ENCODE measurements around the gene MCAT.

Gene MCAT, protein sequence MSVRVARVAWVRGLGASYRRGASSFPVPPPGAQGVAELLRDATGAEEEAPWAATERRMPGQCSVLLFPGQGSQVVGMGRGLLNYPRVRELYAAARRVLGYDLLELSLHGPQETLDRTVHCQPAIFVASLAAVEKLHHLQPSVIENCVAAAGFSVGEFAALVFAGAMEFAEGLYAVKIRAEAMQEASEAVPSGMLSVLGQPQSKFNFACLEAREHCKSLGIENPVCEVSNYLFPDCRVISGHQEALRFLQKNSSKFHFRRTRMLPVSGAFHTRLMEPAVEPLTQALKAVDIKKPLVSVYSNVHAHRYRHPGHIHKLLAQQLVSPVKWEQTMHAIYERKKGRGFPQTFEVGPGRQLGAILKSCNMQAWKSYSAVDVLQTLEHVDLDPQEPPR

DNA sequence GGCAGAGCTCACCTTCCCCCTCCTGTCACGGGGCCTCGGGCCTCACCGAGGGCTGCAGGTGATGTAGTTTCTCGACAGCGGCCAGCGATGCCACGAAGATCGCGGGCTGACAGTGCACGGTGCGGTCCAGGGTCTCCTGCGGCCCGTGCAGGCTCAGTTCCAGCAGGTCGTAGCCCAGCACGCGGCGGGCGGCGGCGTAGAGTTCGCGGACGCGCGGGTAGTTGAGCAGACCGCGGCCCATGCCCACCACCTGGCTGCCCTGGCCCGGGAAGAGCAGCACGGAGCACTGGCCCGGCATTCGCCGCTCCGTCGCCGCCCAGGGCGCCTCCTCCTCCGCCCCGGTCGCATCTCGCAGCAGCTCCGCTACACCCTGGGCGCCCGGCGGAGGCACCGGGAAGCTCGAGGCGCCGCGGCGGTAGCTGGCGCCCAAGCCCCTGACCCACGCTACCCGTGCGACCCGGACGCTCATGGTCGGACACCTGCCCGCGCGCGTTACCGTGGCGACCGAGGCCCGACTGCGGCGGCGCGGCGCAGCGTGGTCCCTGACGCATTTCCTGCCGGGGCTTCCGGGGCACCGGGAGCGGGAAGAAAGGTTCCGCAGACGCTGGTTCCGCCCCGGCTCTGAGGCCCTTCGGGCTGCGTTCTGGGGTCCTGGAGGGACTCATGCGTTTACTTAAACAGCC, at the start of gene MCAT:
MCAT (minus strand) TSS at position 519 of the 683 bp plus-strand sequence; CDS start at position 469, 50 bp downstream.
- H3K36me3 ChIP-seq (ENCODE audit: control insufficient read depth in 2 of 2, insufficient read depth in 2 of 2, low read length in 2 of 2), result peaks cover 17 to 21% of the 10 kb centered on the region in 2 donors
- no peaks in the 10 kb centered on the region for H3K9me3 ChIP-seq (ENCODE audit: control insufficient read depth in 2 of 2, low read length in 2 of 2)
- H3K9ac ChIP-seq (ENCODE audit: low read length in 2 of 2), result peak within 1 kb of the TSS; percentile 75 to 78
- peaks cover 20% of the 10 kb centered on the region for H3K4me1 ChIP-seq (ENCODE audit: control insufficient read depth, insufficient read depth, low read length)
- peak within 1 kb of the TSS; percentile 90 to 95 for H3K4me3 ChIP-seq (ENCODE audit: low read length in 2 of 2)
- H3K27me3 ChIP-seq (ENCODE audit: control insufficient read depth in 1 of 2, insufficient read depth in 2 of 2, low read length in 2 of 2), result no peaks in the 10 kb centered on the region
- H3K27ac ChIP-seq (ENCODE audit: low read length), result peak within 1 kb of the TSS; percentile 49

DNA sequence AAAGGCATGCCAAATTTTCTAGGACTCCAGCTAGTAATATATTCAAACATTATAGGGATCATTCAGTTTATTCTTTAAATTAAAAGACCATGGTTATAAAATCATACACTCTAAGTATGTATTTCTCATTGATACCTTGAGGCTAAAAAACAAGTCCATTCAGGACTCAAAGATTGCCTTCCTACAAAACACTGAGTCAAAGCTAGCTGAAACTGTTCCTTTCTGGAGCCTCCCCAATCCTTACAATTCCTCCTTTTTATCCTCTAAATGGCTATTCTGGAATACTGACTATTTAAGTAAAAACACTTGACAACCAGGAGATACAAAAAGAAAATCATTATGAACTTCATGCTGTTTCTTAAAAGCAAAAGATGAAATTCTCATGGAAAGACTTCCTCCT, 48.6 kb upstream of the MCAT start:
- H3K27ac ChIP-seq (ENCODE audit: low read length), result no peak overlapping the region
- no peaks in the 10 kb centered on the region for H3K36me3 ChIP-seq (ENCODE audit: control insufficient read depth in 2 of 2, insufficient read depth in 2 of 2, low read length in 2 of 2)
- no peaks in the 10 kb centered on the region for H3K4me1 ChIP-seq (ENCODE audit: control insufficient read depth, insufficient read depth, low read length)
- no peak overlapping the region for H3K9ac ChIP-seq (ENCODE audit: low read length in 2 of 2)
- no peaks in the 10 kb centered on the region for H3K9me3 ChIP-seq (ENCODE audit: control insufficient read depth in 2 of 2, low read length in 2 of 2)
- H3K27me3 ChIP-seq (ENCODE audit: control insufficient read depth in 1 of 2, insufficient read depth in 2 of 2, low read length in 2 of 2), result peaks cover 0 to 2% of the 10 kb centered on the region in 2 donors
- H3K4me3 ChIP-seq (ENCODE audit: low read length in 2 of 2), result no peak overlapping the region

- Histone ChIP-seq H3K9ac (ENCODE audit: low read length in 2 of 2) (no peak overlapping the region), H3K27me3 (ENCODE audit: control insufficient read depth in 1 of 2, insufficient read depth in 2 of 2, low read length in 2 of 2) (peaks cover 0 to 2% of the 10 kb centered on the region in 2 donors), H3K4me3 (ENCODE audit: low read length in 2 of 2) (no peak overlapping the region), H3K9me3 (ENCODE audit: control insufficient read depth in 2 of 2, low read length in 2 of 2) (no peaks in the 10 kb centered on the region), H3K4me1 (ENCODE audit: control insufficient read depth, insufficient read depth, low read length) (peaks cover 12% of the 10 kb centered on the region), H3K36me3 (ENCODE audit: control insufficient read depth in 2 of 2, insufficient read depth in 2 of 2, low read length in 2 of 2) (no peaks in the 10 kb centered on the region), H3K27ac (ENCODE audit: low read length) (no peak overlapping the region)
Measured at GRCh38 chr22:43188829-43189545, 45.8 kb upstream of the MCAT start.

DNA sequence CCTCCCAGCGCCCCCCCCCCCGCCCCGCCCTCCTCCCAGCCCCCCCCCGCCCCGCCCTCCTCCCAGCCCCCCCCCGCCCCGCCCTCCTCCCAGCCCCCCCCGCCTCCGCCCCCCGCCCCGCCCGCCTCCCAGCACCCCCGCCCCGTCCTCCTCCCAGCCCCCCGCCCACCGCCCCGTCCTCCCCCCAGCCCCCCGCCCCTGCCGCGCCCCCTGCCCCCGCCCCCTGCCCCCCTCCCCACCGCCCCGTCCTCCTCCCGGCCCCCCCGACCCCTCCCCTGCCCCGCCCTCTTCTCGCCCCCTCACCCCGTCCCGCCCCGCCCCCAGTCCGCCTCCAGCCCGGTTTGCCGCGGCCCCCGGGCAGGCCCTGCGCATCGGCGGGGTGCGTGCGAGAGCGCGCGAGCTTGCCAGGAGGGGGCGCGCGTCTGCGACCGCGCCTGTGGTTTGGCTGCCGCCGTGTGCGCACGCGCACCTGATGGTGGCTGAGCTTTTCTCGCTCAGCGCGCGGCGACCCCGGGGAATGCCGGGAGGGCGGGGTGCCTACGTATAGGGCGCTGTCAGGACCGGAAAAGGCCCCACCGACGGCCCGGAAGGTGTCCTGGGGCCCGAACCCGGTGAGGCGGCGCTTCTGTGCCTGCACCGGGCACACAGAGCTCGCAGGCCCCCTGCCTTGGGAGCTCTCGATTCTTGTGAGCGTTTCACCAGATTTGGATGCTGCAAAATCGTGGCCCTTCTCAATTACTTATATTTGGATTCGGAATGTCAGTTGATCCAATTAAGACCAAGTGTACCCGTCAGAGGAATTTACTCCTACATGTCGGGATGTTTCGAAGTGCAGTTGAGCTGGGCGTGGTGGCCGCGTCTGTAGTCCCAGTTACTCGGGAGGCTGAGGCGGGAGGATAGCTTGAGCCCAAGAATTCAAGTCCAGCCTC, 44.2 kb upstream of the MCAT start:
- peak overlapping the region; percentile 65 to 76 for H3K4me3 ChIP-seq (ENCODE audit: low read length in 2 of 2)
- no peaks in the 10 kb centered on the region for H3K36me3 ChIP-seq (ENCODE audit: control insufficient read depth in 2 of 2, insufficient read depth in 2 of 2, low read length in 2 of 2)
- H3K9ac ChIP-seq (ENCODE audit: low read length in 2 of 2), result peak overlapping the region; percentile 50 to 73
- H3K27ac ChIP-seq (ENCODE audit: low read length), result peak overlapping the region; percentile 86
- H3K4me1 ChIP-seq (ENCODE audit: control insufficient read depth, insufficient read depth, low read length), result peaks cover 12% of the 10 kb centered on the region
- H3K9me3 ChIP-seq (ENCODE audit: control insufficient read depth in 2 of 2, low read length in 2 of 2), result no peaks in the 10 kb centered on the region
- H3K27me3 ChIP-seq (ENCODE audit: control insufficient read depth in 1 of 2, insufficient read depth in 2 of 2, low read length in 2 of 2), result peaks cover 0 to 2% of the 10 kb centered on the region in 2 donors

DNA sequence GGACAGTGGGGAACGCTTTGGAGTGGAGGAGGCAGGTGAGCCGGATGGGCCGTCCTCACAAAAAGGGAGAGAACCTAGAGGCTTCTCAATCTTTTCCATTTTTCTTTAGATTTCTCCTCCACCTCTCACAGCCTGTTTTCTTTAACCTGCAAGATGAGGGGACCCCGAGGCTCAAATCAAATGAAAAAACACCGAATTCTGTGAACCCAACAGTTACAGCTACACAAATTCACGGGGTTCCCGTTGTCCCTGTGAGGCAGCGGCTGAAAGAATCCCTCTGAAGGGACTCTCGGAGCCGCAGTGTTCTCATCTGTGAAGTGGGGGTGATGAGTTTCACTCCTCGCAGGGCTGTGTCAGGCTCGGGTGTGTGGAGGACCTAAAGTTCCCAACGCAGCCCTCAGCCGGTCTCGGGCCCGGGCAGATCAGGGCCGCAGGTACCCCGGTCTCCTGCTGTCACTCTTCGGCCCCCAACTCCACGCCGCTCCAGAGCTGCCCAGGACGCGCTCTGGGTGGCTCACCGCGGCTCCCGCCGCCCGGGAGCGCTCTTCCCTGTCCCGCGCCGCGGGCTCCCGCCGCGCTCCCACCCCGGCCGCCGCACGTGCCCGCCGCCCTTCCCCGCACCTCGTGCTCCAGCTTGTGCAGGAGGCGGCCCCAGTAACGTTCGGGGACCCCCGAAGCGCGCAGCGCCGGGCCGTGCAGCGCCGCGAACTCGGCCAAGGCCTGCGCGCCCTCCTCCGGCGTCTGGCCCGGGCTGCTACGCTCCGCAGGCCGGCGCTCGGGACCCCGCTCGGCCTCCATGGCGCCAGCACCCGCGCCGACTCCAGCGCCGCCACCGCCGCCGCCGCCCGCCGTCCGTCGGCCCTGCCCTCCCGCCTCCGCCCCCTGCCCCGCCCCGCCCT, 43.3 kb upstream of the MCAT start, which contains the start of gene TTLL12:
TTLL12 (minus strand) TSS at position 863 of the 899 bp plus-strand sequence; CDS start at position 798, 65 bp downstream.
- Histone ChIP-seq H3K27me3 (ENCODE audit: control insufficient read depth in 1 of 2, insufficient read depth in 2 of 2, low read length in 2 of 2) (peaks cover 0 to 2% of the 10 kb centered on the region in 2 donors), H3K4me3 (ENCODE audit: low read length in 2 of 2) (peak within 1 kb of the TSS; percentile 79), H3K27ac (ENCODE audit: low read length) (peak within 1 kb of the TSS; percentile 86), H3K9me3 (ENCODE audit: control insufficient read depth in 2 of 2, low read length in 2 of 2) (no peaks in the 10 kb centered on the region), H3K9ac (ENCODE audit: low read length in 2 of 2) (peak within 1 kb of the TSS; percentile 72 to 73), H3K36me3 (ENCODE audit: control insufficient read depth in 2 of 2, insufficient read depth in 2 of 2, low read length in 2 of 2) (peaks cover 0 to 3% of the 10 kb centered on the region in 2 donors), H3K4me1 (ENCODE audit: control insufficient read depth, insufficient read depth, low read length) (peaks cover 12% of the 10 kb centered on the region)

GRCh38 chr22:43185860-43186261, 42.7 kb upstream of the MCAT start:
- Histone ChIP-seq H3K27ac (ENCODE audit: low read length) (peak overlapping the region; percentile 46), H3K4me1 (ENCODE audit: control insufficient read depth, insufficient read depth, low read length) (peaks cover 12% of the 10 kb centered on the region), H3K27me3 (ENCODE audit: control insufficient read depth in 1 of 2, insufficient read depth in 2 of 2, low read length in 2 of 2) (no peaks in the 10 kb centered on the region), H3K9ac (ENCODE audit: low read length in 2 of 2) (peak overlapping the region; percentile 62 to 72), H3K9me3 (ENCODE audit: control insufficient read depth in 2 of 2, low read length in 2 of 2) (no peaks in the 10 kb centered on the region), H3K36me3 (ENCODE audit: control insufficient read depth in 2 of 2, insufficient read depth in 2 of 2, low read length in 2 of 2) (peaks cover 0 to 6% of the 10 kb centered on the region in 2 donors), H3K4me3 (ENCODE audit: low read length in 2 of 2) (peak overlapping the region; percentile 79)

GRCh38 chr22:43183496-43184277, 40.5 kb upstream of the MCAT start:
- H3K9me3 ChIP-seq (ENCODE audit: control insufficient read depth in 2 of 2, low read length in 2 of 2), result no peaks in the 10 kb centered on the region
- no peaks in the 10 kb centered on the region for H3K27me3 ChIP-seq (ENCODE audit: control insufficient read depth in 1 of 2, insufficient read depth in 2 of 2, low read length in 2 of 2)
- H3K4me1 ChIP-seq (ENCODE audit: control insufficient read depth, insufficient read depth, low read length), result peaks cover 12% of the 10 kb centered on the region
- no peak overlapping the region for H3K4me3 ChIP-seq (ENCODE audit: low read length in 2 of 2)
- peaks cover 13 to 18% of the 10 kb centered on the region in 2 donors for H3K36me3 ChIP-seq (ENCODE audit: control insufficient read depth in 2 of 2, insufficient read depth in 2 of 2, low read length in 2 of 2)
- H3K27ac ChIP-seq (ENCODE audit: low read length), result no peak overlapping the region
- H3K9ac ChIP-seq (ENCODE audit: low read length in 2 of 2), result no peak overlapping the region

- H3K4me1 ChIP-seq (ENCODE audit: control insufficient read depth, insufficient read depth, low read length), result peaks cover 12% of the 10 kb centered on the region
- H3K4me3 ChIP-seq (ENCODE audit: low read length in 2 of 2), result no peak overlapping the region
- no peak overlapping the region for H3K9ac ChIP-seq (ENCODE audit: low read length in 2 of 2)
- no peak overlapping the region for H3K27ac ChIP-seq (ENCODE audit: low read length)
- H3K27me3 ChIP-seq (ENCODE audit: control insufficient read depth in 1 of 2, insufficient read depth in 2 of 2, low read length in 2 of 2), result no peaks in the 10 kb centered on the region
- H3K36me3 ChIP-seq (ENCODE audit: control insufficient read depth in 2 of 2, insufficient read depth in 2 of 2, low read length in 2 of 2), result peaks cover 14 to 19% of the 10 kb centered on the region in 2 donors
- H3K9me3 ChIP-seq (ENCODE audit: control insufficient read depth in 2 of 2, low read length in 2 of 2), result no peaks in the 10 kb centered on the region
Measured at GRCh38 chr22:43182726-43183125, 39.5 kb upstream of the MCAT start.

- no peak overlapping the region for H3K27ac ChIP-seq (ENCODE audit: low read length)
- peaks cover 14 to 22% of the 10 kb centered on the region in 2 donors for H3K36me3 ChIP-seq (ENCODE audit: control insufficient read depth in 2 of 2, insufficient read depth in 2 of 2, low read length in 2 of 2)
Measured at GRCh38 chr22:43182118-43182517, 38.9 kb upstream of the MCAT start.

More at GRCh38 chr22:43182118-43182517, 38.9 kb upstream of the MCAT start:
- Histone ChIP-seq H3K9ac (ENCODE audit: low read length in 2 of 2) (no peak overlapping the region), H3K4me3 (ENCODE audit: low read length in 2 of 2) (no peak overlapping the region), H3K27me3 (ENCODE audit: control insufficient read depth in 1 of 2, insufficient read depth in 2 of 2, low read length in 2 of 2) (no peaks in the 10 kb centered on the region), H3K4me1 (ENCODE audit: control insufficient read depth, insufficient read depth, low read length) (peaks cover 12% of the 10 kb centered on the region), H3K9me3 (ENCODE audit: control insufficient read depth in 2 of 2, low read length in 2 of 2) (no peaks in the 10 kb centered on the region)

Measured in stomach smooth muscle (tissue), 2 donors.